ENCODE data around the gene GSTCD.

The GSTCD gene

DNA sequence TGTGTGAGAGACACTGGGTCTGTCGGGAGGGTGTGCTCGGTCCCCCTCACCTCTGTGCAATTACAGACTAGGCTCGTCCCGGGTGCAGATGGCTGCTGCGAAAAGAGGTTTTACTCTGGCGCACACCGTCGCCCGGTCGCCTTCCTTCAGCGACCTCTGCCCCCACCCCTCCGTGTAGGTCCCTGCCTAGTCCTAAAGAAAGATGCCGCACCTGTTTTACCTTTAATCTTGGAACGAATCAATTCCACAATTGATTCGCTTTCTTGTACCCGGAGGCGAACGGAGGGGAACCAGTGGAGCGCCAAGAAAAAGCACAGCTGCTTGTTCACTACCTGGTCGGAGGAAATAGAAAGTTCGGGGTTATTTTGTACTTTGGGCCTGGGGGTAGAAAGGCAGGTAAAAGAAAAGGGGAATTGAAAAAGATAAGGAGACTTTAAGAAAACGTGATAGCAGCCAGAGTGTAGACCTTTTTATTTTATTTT lies 187.9 kb downstream of the GSTCD start:
- DNase-seq: no peak
